ENCODE results near the gene CCDC185. TPM values are rescaled to one million over a fixed set of nuclear protein-coding genes. Genes with fewer than 3 reads are reported as not detected.

CCDC185 gene
- polyA plus RNA-seq, 1 experiment = not detected

GRCh38 chr1:223430236-223430635 lies 37.0 kb downstream of the CCDC185 start:
- Histone ChIP-seq H3K4me3 (ENCODE audit: low read depth, low read length) (no peak overlapping the region), H3K27me3 (ENCODE audit: control insufficient read depth, insufficient read depth, low read length) (peaks cover 3% of the 10 kb centered on the region), H3K27ac (ENCODE audit: low read depth, low read length) (no peak overlapping the region), H3K9me3 (ENCODE audit: control insufficient read depth, insufficient read depth, low read length) (no peaks in the 10 kb centered on the region)
- DNase-seq (ENCODE audit: low read depth, low spot score) = no peak
- ChIA-PET POLR2A (no interaction called here), CTCF (no interaction called here)
- TF ChIP-seq CTCF (IDR thresholded peaks at IDR 0.05; ENCODE audit: low read depth, low read length) = no peak

GRCh38 chr1:223437151-223437550 lies 43.9 kb downstream of the CCDC185 start:
- no peak for DNase-seq (ENCODE audit: low read depth, low spot score)
- no peak overlapping the region for H3K27ac ChIP-seq (ENCODE audit: low read depth, low read length)
- no peak for TF ChIP-seq CTCF (IDR thresholded peaks at IDR 0.05; ENCODE audit: low read depth, low read length)
- no peak overlapping the region for H3K4me3 ChIP-seq (ENCODE audit: low read depth, low read length)
- peaks cover 23% of the 10 kb centered on the region for H3K27me3 ChIP-seq (ENCODE audit: control insufficient read depth, insufficient read depth, low read length)
- ChIA-PET POLR2A (no interaction called here), CTCF (interaction anchor here (0.7 kb wide), 1 partner anchor 303 kb away, joined by 3 read pairs; no protein-coding TSS in a partner anchor)
- H3K9me3 ChIP-seq (ENCODE audit: control insufficient read depth, insufficient read depth, low read length) = no peaks in the 10 kb centered on the region; the same call in 1 of the 2 replicates

GRCh38 chr1:223443397-223443796 lies 50.2 kb downstream of the CCDC185 start:
- POLR2A ChIA-PET = no interaction called here

GRCh38 chr1:223444411-223444810 lies 51.2 kb downstream of the CCDC185 start:
- peaks cover 6% of the 10 kb centered on the region for H3K27me3 ChIP-seq (ENCODE audit: control insufficient read depth, insufficient read depth, low read length)
- DNase-seq (ENCODE audit: low read depth, low spot score) = no peak
- CTCF ChIA-PET = no interaction called here
- peaks cover 3% of the 10 kb centered on the region for H3K9me3 ChIP-seq (ENCODE audit: control insufficient read depth, insufficient read depth, low read length)
- H3K4me3 ChIP-seq (ENCODE audit: low read depth, low read length) = no peak overlapping the region
- no peak overlapping the region for H3K27ac ChIP-seq (ENCODE audit: low read depth, low read length)
- no peak for TF ChIP-seq CTCF (IDR thresholded peaks at IDR 0.05; ENCODE audit: low read depth, low read length)
- POLR2A ChIA-PET = no interaction called here

More at GRCh38 chr1:223443397-223443796, 50.2 kb downstream of the CCDC185 start:
- no peak for TF ChIP-seq CTCF (IDR thresholded peaks at IDR 0.05; ENCODE audit: low read depth, low read length)
- no peak for DNase-seq (ENCODE audit: low read depth, low spot score)
- Histone ChIP-seq H3K4me3 (ENCODE audit: low read depth, low read length) (no peak overlapping the region), H3K9me3 (ENCODE audit: control insufficient read depth, insufficient read depth, low read length) (peaks cover 3% of the 10 kb centered on the region), H3K27ac (ENCODE audit: low read depth, low read length) (no peak overlapping the region), H3K27me3 (ENCODE audit: control insufficient read depth, insufficient read depth, low read length) (peaks cover 6% of the 10 kb centered on the region)
- CTCF ChIA-PET = no interaction called here

Small RNA genes lying within 50 kb of the gene (small RNA-seq; reads per million reads assigned to genes)
- gene RNU4-57P (ENCODE audit: insufficient read length, low read depth) = not detected

Other genes with a start within 250 kb of the CCDC185 start
- 0.12 and 0.29 TPM in 2 replicates for gene SUSD4, start 29.2 kb upstream of the CCDC185 start, polyA plus RNA-seq (2011; rRNA removed)

All from AG04450 (cell line).